ENCODE results near the gene MEOX1. TPM values are rescaled to one million over a fixed set of nuclear protein-coding genes. Genes with fewer than 3 reads are reported as not detected.

The MEOX1 gene
- total and polyA plus RNA-seq, 2 of the 4 experiments (the other 2 are of a cell fraction), result 0.48 to 0.72 TPM

DNA sequence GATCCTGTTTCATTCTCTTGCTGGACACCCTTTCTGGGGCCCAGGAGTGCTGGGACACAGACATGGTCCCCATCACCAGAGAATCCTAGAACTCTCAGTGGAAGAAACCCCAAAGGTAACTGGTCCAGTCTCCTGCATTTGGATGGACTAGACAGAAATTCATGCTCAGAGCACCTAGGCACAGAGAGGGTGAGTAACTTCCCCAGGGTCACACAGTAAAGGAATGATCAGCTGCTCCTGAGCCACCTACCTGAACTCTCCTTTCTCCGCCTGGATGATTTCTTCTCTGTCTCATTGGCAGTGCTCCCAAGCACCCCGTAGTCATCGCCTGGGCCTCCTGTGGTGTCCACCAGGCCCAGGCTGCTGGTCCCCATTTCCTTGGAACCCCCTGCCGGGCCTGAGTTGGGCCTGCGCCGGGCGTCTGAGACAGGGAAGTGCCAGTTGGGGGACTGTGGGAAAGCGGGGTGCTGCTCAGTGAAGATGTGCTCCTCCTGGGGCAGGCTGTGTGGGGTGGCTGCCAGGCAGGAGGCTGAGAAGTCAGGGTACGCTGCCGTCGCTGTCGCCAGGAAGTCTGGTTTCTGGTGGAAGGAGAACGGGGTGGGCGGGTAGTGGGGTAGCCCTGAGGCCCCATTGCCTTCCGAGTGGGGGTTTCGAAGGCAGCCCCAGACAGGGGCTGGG, 767 bp downstream of the MEOX1 start:
- Histone ChIP-seq H3K9me3 (ENCODE audit: control insufficient read depth, insufficient read depth, low read length) (no peaks in the 10 kb centered on the region), H4K91ac (ENCODE audit: insufficient read depth, low read depth, low read length) (no peak overlapping the region), H2BK15ac (ENCODE audit: low read depth, low read length) (no peak overlapping the region), H3K4me2 (ENCODE audit: low read depth, low read length) (no peak overlapping the region), H2AK9ac (replicated peaks; ENCODE audit: low read depth, low read length, poor library complexity) (peak overlapping the region; percentile 29), H2BK120ac (ENCODE audit: low read depth, low read length) (no peak overlapping the region), H2AK5ac (ENCODE audit: low read depth, low read length) (no peak overlapping the region), H4K5ac (ENCODE audit: low read depth, low read length) (no peak overlapping the region), H3K4me3 (ENCODE audit: insufficient read depth, low read depth, low read length) (no peak overlapping the region), H2BK5ac (ENCODE audit: low read depth, low read length, poor library complexity, severe bottlenecking) (no peak overlapping the region), H3K18ac (ENCODE audit: low read depth, low read length) (no peak overlapping the region), H3K14ac (replicated peaks; ENCODE audit: low read depth, low read length) (no peak overlapping the region), H2AFZ (replicated peaks; ENCODE audit: low read length, poor library complexity) (no peak overlapping the region), H3K9me1 (ENCODE audit: insufficient read depth, low read length) (no peaks in the 10 kb centered on the region; the same call in 1 of the 2 replicates), H3K79me1 (ENCODE audit: low read depth in 1 of 2, low read length in 2 of 2) (no peaks in the 10 kb centered on the region), H4K8ac (ENCODE audit: low read depth in 2 of 2, low read length in 2 of 2) (no peak overlapping the region), H3K36me3 (ENCODE audit: control insufficient read depth, insufficient read depth, low read length) (no peaks in the 10 kb centered on the region), H2BK20ac (ENCODE audit: low read depth, low read length) (no peak overlapping the region), H3K27me3 (ENCODE audit: control insufficient read depth, insufficient read depth, low read length) (peaks cover 29% of the 10 kb centered on the region), H3K56ac (ENCODE audit: extremely low read depth, insufficient read depth, low read length) (no peak overlapping the region), H3K4me1 (ENCODE audit: control insufficient read depth, insufficient read depth, low read length) (peaks cover 9% of the 10 kb centered on the region), H3K9ac (ENCODE audit: low read depth, low read length) (no peak overlapping the region), H3K27ac (ENCODE audit: insufficient read depth, low read length) (no peak overlapping the region), H4K20me1 (ENCODE audit: insufficient read depth, low read length) (no peaks in the 10 kb centered on the region), H3K23ac (ENCODE audit: low read depth, low read length) (no peak overlapping the region), H3K4ac (ENCODE audit: low read depth, low read length) (no peak overlapping the region)
- ATAC-seq (ENCODE audit: low read depth) (no peak), DNase-seq (no peak)
- in situ Hi-C loops (cut with MboI; ENCODE audit: low sequenced_read_pairs) (no loop called here), dilution Hi-C loops (cut with HindIII; ENCODE audit: low sequenced_read_pairs, unreplicated experiment) (no loop called here), intact Hi-C loops (cut with micrococcal nuclease) (no loop called here)
- ChIA-PET POLR2A (ENCODE audit: unreplicated experiment) (no interaction called here), CTCF (no interaction called here)
- BruUV-seq (replicated peaks), result no TSS peak
- TF ChIP-seq POLR2A (IDR thresholded peaks at IDR 0.05; ENCODE audit: low read depth, low read length) (no peak), MAZ (IDR thresholded peaks at IDR 0.05; ENCODE audit: borderline replicate concordance, low read depth, low read length) (no peak), SMC3 (IDR thresholded peaks at IDR 0.05; ENCODE audit: low read depth, low read length) (no peak), MAFK (IDR thresholded peaks at IDR 0.05; ENCODE audit: low read depth, low read length) (no peak), CEBPB (IDR thresholded peaks at IDR 0.05; ENCODE audit: low read depth, low read length) (no peak), RCOR1 (IDR thresholded peaks at IDR 0.05; ENCODE audit: insufficient replicate concordance, low read length) (no peak), NFE2L2 (IDR thresholded peaks at IDR 0.05; ENCODE audit: low read depth, low read length) (no peak), FOS (IDR thresholded peaks at IDR 0.05; ENCODE audit: low read depth, low read length) (no peak), RAD21 (IDR thresholded peaks at IDR 0.05; ENCODE audit: low read length) (no peak), BHLHE40 (IDR thresholded peaks at IDR 0.05; ENCODE audit: low read depth, low read length) (no peak), RFX5 (IDR thresholded peaks at IDR 0.05; ENCODE audit: low read depth, low read length) (no peak), CHD1 (IDR thresholded peaks at IDR 0.05; ENCODE audit: low read depth, low read length) (no peak), MXI1 (IDR thresholded peaks at IDR 0.05; ENCODE audit: borderline replicate concordance, low read depth, low read length) (no peak)
- TF ChIP-seq, protein P1, sequence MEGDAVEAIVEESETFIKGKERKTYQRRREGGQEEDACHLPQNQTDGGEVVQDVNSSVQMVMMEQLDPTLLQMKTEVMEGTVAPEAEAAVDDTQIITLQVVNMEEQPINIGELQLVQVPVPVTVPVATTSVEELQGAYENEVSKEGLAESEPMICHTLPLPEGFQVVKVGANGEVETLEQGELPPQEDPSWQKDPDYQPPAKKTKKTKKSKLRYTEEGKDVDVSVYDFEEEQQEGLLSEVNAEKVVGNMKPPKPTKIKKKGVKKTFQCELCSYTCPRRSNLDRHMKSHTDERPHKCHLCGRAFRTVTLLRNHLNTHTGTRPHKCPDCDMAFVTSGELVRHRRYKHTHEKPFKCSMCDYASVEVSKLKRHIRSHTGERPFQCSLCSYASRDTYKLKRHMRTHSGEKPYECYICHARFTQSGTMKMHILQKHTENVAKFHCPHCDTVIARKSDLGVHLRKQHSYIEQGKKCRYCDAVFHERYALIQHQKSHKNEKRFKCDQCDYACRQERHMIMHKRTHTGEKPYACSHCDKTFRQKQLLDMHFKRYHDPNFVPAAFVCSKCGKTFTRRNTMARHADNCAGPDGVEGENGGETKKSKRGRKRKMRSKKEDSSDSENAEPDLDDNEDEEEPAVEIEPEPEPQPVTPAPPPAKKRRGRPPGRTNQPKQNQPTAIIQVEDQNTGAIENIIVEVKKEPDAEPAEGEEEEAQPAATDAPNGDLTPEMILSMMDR (conservative IDR thresholded peaks at IDR 0.05; ENCODE audit: low read depth, low read length), result no peak
- TF ChIP-seq, protein P2, sequence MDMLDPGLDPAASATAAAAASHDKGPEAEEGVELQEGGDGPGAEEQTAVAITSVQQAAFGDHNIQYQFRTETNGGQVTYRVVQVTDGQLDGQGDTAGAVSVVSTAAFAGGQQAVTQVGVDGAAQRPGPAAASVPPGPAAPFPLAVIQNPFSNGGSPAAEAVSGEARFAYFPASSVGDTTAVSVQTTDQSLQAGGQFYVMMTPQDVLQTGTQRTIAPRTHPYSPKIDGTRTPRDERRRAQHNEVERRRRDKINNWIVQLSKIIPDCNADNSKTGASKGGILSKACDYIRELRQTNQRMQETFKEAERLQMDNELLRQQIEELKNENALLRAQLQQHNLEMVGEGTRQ (IDR thresholded peaks at IDR 0.05; ENCODE audit: low read depth, low read length), result no peak
- TF ChIP-seq, protein P3, sequence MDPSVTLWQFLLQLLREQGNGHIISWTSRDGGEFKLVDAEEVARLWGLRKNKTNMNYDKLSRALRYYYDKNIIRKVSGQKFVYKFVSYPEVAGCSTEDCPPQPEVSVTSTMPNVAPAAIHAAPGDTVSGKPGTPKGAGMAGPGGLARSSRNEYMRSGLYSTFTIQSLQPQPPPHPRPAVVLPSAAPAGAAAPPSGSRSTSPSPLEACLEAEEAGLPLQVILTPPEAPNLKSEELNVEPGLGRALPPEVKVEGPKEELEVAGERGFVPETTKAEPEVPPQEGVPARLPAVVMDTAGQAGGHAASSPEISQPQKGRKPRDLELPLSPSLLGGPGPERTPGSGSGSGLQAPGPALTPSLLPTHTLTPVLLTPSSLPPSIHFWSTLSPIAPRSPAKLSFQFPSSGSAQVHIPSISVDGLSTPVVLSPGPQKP (IDR thresholded peaks at IDR 0.05; ENCODE audit: borderline replicate concordance, low read depth, low read length), result no peak
- WGBS, 2 experiments (ENCODE audit: extremely low coverage in 2 of 2, insufficient read length in 1 of 2), result no CpG with 5 or more reads among the region's 16 CpGs

All from IMR-90 (cell line).